Uterus (tissue), 2 donors: ENCODE measurements around the gene LRCH4.

Source experiments
- POLR2A ChIP-seq, 2 donors: fragments of 450-650 bp; IDR thresholded peaks; one replicate each; pipeline ENCODE4 v1.6.1; 2016; ENCODE audit warnings: antibody characterized with exemption in 2 of 2, mild to moderate bottlenecking in 1 of 2, moderate library complexity in 1 of 2
- TF ChIP-seq, protein P1 (sequence below), 4 experiments: fragments of 200-600 bp in 2 of 4; fragments of 450-650 bp in 2 of 4; sonication (generic) in 2 of 4; IDR thresholded peaks; one replicate each; pipeline ENCODE4 v1.5.1; 2016 to 2019; ENCODE audit warnings: antibody characterized with exemption in 4 of 4, mild to moderate bottlenecking in 2 of 4, moderate library complexity in 1 of 4

DNA sequence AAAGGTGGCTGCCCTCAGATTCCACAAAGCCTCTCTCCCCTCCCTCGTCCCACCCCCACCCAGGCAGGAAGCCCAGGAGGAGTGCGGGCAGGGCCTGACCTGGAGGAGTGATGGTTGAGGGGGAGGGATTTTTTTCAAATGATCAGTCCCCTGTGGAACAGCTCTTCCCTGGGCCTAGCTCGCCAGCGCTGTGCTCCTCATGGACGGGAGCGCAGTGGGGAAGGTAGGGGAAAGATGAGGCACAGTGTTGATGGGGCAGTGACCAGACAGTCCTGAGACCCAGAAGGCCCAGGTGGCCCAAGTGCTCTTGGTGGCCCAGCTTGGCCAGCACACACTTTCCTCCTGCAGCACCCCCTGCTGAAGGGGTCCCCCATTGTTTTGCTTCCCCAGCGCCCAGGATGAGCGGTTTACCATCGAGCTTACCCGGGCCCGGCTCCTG, 20.8 kb downstream of the LRCH4 start:
- TF ChIP-seq, protein P1, sequence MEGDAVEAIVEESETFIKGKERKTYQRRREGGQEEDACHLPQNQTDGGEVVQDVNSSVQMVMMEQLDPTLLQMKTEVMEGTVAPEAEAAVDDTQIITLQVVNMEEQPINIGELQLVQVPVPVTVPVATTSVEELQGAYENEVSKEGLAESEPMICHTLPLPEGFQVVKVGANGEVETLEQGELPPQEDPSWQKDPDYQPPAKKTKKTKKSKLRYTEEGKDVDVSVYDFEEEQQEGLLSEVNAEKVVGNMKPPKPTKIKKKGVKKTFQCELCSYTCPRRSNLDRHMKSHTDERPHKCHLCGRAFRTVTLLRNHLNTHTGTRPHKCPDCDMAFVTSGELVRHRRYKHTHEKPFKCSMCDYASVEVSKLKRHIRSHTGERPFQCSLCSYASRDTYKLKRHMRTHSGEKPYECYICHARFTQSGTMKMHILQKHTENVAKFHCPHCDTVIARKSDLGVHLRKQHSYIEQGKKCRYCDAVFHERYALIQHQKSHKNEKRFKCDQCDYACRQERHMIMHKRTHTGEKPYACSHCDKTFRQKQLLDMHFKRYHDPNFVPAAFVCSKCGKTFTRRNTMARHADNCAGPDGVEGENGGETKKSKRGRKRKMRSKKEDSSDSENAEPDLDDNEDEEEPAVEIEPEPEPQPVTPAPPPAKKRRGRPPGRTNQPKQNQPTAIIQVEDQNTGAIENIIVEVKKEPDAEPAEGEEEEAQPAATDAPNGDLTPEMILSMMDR (IDR thresholded peaks at IDR 0.05), result no peak
- no peak for TF ChIP-seq POLR2A (IDR thresholded peaks at IDR 0.05)
